Amniotic epithelial cell (primary cell): ENCODE results near the gene VASH1.

Source experiments
- DNase-seq: peaks from one replicate; pipeline ENCODE4 v3.0.0-alpha.2; 2010; ENCODE audit warnings: low read depth

The VASH1 gene

DNA sequence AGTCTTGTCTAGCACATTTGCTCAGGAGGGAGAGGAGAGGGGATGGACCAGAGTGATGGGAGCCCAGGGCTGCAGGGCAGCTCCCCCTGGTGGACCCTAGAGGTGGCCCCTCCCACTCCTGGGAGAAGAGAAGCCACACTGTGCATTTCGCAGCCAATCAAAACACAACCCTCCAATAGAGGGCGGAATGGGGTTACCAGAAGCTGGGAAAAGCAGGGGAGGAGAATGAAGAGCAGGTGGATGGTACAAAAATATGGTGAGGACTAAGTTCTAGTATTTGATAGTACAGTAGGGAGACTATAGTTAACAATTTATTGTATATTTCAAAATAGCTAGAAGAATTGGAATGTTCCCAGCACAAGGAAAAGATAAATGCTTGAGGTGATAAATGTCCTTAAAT lies 23.6 kb downstream of the VASH1 start:
- peak; percentile 77 for DNase-seq

DNA sequence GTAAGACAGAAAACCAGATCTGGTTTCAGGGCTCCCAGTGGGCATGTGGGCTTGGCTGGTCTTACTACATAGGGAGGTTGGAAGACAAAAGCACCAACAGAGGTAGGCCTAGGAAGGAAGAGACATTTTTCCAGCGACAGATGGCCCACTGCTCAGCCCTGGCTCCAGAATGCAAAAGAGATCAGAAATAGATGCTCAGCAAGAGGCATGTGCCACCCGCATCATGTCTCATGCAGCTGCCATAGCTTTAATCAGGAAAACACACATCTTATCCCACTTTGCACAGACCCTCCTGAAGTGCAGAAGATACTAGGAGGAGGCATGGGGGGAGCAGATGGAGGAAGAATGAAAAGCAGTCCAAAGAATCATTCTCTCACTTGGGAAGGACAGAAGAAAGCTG lies 25.3 kb downstream of the VASH1 start:
- DNase-seq = no peak

DNA sequence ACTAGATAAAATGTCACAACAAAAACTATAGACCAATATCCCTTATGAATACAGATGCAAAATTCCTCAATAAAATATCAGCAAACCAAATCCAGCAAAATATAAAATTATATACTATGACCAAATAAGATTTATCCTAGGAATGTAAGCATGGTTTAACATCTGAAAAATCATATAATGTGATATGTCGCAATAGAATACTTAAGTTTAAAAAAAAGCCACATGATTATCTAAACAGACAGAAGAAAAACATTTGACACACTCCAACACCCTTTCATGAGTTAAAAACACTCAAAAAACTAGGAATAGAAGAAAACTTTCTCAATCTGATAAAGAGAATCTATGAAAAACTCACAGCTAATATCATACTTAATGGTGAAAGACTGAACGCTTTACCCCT lies 31.2 kb downstream of the VASH1 start:
- DNase-seq = no peak

DNA sequence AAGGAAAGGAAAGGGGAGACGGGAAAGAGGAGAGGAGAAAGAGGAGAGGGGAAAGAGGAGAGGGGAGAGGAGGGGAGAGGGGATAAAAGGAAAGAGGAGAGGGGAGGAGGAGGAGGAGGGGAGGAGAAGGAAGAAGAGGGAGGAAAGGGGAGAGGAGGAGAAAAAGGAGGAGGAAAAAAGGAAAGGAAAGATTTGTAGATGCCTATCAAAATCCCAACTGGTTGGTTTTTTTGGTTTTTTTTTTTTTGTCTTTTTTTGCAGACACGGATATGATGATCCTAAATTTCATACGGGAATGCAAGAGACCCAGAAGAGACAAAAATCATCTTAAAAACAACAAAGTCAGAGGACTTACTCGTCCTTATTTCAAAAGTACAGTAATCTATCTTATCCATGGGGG lies 32.1 kb downstream of the VASH1 start:
- no peak for DNase-seq

DNA sequence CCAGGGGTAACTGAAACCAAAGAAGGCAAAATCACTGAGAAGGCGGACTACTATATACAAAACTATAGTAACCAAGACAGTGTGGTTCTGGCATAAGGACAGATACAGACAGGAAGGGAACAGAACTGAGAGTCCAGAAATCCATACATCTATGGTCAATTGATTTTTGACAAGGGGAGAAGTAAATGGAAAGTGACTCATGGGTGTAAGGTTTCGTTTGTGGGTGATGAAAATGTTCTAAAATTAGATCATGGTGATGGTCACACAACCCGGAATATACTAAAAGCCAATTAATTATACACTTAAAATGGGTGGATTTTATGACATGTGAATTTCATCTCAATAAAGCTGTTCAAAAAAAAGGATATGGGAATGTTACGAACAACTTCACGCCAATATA lies 32.7 kb downstream of the VASH1 start:
- no peak for DNase-seq

DNA sequence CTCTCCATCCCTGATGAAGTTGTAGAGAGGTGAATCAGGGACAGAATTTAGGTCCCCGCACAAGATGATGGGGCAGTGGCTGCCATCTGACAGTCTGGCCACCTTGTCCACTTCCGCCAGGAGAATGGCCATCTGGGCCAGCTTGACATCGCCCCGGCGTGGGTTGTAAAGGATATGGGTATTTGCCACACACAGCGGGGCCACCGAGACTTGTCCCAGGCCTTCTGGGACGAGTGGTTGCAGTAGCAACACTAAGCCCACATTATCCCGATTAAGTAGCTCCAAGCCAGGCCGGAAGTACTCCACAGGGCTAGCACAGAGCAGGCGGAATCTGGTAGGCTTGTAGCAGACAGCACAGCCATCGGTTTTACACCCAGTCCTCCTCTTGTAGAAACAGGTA lies 45.2 kb downstream of the VASH1 start:
- no peak for DNase-seq

DNA sequence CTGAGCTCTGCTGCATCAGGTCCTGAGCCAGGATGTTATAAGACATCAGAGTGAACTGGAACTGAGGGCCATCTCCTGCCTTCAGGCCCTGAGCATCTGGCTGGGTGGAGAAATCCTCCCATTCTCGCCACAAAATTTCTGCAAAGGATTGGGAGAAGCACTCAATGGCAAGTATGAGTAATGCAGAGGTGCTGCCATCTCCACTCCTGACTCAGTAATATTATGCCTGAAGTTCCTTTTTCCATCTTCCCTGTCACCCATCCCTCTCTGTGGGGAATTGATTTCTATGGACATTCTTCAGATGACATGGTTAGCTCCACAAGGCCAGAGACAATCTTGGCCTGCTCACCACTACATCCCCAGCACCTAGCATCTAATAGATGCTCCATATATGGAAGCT lies 46.7 kb downstream of the VASH1 start:
- no peak for DNase-seq

DNA sequence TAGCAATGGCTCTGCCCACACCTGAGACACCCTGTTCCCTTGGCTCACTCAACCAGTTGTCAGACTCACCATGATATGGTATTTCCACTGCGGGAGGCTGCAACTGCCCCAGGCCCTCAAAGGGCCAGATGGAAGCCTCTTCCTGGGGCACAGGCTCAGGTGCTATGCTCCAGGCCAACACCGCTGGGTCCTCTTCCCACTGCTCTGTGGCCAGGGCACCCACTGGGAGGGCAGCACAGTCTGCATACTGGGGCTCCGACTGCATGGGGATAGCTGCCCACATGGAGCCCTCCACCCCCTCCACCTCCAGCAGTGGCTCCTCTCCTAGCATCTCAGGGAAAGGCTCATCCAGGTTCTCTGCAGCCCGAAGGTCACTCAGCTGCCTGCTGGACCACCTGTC lies 47.7 kb downstream of the VASH1 start:
- no peak for DNase-seq

DNA sequence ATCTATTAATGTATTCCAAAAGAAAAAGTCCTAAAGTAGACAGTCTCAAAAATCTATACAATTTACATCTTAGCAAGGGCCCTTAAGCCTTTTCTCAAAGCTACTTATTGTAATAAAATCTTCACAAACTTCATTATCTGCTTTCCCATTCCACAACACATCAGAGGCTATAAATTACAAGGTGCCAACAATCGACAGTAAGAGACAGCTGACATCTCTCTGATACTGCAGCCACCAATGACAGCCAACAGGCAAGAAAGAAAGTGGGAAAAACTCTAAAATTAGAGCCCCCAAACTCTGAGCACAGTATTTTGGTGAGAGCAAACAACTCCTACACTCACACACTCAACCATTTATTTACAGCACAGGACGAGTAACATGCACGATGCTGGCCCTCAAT lies 49.3 kb downstream of the VASH1 start:
- no peak for DNase-seq

DNA sequence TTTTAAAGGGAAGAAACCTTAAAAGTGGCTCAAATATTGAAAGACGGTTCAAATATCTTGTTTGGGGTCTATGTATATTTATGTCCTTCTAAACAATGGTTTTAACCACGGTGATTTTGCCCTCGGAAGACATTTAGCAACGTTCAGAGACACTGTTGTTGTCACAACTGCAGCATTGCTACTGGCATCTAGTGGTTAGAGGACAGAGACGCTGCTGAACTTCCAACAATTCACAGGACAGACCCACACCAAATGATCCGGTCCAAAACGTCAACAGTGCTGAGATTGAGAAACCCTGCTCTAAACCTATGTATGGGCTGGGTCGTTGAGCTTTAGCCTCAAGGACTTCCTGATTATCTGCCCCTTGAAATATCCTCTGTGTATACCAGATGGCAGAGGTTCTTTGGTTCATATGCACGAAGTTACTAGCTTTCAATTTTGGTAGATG lies 49.7 kb downstream of the VASH1 start:
- peak; percentile 25 for DNase-seq

DNA sequence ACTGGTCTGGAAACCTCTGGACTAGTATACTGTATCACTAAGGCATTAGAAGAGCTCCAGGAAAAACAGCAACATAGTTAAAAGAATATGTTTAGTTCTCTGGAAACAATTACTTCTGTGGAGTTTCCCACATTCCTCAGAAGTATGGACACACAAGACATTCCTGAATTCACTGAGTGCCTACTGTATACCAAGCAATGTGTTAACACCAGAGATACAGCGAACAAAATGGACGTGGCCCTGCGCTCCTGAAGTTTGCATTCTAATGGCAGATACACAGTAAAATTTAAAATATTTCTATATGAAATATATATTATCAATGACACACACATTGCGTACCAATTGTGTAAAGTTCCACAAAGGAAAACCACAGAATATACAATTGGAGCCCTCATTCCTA lies 50.3 kb downstream of the VASH1 start:
- no peak for DNase-seq

DNA sequence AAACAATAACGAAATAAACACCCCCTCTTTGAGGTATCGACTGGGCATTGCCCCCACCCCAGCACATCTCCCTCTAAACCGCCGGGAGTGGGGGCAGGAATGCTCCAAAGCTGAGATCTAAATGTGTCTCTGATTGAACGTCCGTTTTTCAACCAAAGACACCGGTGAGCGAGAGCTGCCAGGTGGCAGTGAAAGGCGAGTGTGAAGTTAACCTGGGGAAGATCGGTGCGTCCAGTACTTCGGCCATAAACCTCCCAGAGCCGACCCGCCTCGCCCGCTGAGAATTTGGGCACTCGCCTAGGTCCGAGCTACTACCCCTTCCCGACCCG lies 50.8 kb downstream of the VASH1 start:
- DNase-seq = no peak

DNA sequence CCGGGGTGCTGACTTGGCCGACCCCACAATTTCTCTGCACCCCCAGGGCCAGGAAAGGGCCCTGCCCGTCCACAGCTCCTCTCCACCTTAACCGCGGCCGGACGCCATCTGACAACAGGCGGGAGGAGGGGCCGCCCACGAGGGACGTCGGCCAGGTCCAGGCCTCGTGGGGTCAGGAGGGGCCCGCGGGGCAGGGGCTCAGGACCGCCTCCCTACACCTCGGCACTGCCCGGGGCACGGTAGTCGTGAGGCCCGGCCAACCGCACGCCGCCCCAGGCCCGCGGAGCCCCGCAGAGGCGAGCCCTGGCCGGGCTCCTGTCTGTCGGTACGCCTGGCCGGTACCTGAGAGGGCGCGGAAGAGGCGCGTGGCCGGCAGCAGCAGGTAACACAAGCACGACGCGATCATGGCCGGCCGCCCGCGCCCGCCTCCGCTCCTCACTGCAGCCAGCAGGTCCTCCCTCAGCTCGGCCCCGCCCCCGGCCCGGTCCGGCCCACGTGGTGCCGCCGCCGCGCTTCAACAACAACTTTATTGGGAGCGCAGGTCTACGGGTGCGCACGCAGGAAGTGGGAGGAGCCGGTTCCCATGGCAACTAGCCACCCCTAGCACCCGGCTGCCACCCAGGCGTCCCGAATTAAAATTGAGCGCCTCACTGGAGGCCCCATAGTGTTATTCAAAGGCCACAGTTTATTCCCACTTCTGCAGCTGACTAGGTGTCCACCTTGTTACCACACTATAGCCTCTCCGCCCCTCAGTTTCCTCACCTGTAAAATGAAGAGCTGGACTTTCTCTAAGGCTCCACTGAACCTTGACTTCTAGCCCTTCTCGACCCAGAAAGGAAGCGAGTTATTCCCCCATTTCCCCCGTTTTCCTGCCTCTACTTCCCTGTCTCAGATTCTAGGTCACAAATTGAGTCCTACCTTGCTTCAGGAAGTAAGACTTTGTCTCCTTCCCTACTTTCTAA lies 51.4 kb downstream of the VASH1 start, which contains the start of gene ANGEL1:
ANGEL1 (minus strand) TSS at position 461 of the 962 bp plus-strand sequence; CDS start at position 406, 55 bp downstream.
- peak; percentile 88 for DNase-seq

DNA sequence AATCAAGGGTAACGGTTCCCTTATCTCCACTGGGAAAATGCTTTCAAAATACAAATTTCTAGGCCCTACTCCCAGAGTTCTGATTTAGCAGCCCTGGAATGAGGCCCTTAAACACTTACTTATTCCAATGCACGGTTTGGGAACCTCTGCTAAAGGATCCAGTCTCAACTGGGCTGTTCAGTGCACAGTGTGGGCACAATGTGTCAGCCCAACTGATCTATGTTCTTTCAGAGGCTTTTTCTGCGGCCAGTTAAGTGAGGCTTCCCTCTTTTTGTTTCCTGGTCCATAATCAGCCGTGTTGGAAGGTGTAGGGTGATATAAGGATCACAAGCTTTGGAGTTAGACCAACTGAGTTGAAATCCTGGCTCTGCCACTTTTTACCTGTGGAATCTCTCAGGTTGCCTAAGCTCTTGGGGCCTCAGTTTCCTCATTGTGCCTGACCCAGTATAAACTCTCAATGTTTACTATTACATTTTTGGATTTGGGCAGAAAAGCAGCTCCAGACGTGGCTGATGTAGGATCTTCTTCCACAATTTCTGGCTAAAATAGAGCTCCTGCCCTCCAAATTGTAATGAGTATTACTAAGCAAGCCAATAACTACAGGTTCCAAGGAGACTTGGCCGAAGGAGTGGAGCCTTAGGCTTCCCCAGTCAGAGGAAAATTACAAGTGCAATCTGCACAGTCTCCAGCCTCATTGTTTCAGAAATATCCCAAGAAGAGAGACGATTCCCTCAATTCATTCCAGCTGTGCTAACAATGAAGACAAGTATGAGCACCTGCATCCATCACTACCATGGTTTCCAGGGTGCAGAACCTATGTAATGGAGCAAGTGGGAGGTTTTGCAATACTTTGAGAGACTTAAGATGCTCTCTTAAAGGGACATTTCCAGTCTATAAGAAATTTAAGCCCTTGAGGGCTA lies 53.7 kb downstream of the VASH1 start:
- no peak for DNase-seq

DNA sequence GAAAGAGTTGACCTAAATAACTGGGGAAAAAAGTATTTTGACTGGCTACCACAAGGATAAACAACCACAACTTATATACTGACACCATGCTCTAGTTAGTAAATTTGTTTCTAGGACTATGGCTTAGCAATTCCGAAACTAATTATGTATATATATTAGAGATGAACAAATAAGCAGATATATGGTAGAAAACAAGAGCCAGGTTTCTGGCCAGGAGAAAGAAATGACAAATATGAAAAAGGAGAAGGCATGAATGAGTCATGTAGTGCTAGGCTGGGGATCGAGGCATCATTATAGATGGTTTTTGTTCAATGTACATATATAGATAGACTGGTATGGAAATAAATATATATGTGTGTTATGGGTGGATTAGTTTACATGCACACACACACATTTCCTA lies 59.4 kb downstream of the VASH1 start:
- no peak for DNase-seq

DNA sequence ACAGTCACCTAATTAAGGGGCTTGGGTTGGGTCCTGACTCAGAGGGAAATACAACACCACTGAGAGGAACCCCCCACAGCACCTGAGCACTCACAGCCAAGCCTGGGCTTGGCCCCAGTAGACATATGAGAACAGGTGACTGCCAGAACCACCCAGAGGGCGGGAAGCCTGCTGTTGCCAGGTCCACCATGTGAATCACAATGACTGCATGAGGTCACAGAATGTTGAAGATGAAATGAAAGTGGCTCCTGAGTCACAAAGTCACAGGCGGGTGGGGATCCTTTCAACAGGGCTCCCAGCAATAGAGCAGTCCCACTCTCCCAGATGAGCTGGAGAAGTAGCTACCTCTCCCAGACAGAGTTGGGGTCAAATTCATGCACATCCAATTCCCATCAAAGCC lies 64.9 kb downstream of the VASH1 start, which contains the start of gene LRRC74A:
LRRC74A (plus strand) TSS at position 287 of the 400 bp plus-strand sequence. CDS start 290 bp downstream, outside the sequence.
- DNase-seq = no peak

DNA sequence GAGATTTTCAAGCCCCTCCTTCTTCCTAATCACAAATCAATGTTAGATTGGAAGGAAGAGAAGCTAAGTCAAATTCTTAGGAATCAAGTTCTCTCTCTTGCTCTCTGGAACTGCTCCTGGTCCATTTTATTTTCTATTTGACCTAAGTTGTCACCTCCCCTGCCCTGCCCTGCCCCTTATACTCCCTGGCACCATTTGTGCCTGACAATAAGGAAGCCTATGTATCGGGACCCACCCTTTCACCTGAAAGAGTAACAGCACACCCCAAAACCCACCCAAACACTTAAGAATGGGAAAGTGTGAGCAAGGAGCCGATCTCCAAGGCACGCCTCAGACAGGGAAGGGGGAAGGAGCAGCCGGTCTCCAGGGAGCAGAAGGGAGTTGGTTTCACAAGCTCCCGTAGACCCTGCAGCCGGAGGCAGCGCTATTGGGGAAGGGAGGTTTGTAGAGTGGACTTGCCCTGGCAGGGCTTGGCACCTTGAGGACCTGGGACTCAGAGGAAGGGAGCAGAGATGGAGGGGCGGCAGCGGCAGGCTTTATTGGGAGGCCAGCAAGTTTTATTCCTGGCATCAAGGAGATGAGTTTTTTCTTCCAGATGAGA lies 66.5 kb downstream of the VASH1 start:
- DNase-seq = no peak

DNA sequence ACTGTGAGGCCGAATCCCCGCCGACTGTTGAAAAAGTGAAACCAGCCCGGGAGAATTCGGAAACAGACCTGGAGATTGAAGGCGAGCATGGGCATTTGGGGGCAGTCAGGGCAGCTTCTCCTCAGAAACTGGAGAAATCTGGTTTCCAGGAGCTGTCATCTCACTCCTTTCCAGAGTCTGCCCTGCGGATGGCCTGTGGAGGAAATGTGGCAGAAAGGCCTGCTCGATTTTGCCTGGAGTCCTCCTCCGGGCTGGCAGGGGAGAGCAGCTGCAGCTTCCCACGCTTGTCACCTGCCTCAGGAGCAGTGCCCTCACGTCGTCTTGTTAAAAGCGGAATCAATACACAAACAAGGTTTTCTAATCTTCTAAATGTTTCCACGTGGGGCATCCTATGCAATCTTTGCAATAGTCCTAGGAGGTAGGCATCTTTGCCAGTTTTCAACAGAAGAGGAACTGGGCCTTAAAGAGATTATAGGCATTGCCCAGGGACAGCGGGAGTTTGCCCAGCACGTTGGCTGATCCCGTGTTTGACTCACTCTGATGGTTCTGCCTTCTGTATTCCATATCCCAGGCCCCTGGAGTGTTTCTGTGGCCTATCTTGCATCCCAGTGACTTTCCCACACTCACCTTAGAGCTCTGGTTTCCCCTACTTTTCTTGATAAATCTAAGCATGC lies 67.2 kb downstream of the VASH1 start:
- no peak for DNase-seq

DNA sequence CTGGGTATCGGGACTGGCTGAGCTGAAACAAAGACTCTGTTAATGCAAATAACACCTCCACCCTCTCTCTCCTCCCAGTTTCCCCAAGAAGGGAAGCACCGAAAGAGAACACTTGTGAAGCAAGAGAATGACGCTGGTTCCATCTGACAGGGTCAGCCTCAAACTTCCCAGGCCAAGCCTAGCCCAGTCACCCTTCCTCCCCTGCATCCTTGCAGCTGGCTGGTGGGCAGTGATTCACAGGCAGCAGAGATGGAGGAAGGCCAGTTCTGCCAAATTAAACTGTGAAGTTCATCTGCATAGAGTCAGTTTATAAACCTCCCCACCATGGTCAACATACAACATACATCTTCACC lies 67.7 kb downstream of the VASH1 start:
- DNase-seq = peak; percentile 27

DNA sequence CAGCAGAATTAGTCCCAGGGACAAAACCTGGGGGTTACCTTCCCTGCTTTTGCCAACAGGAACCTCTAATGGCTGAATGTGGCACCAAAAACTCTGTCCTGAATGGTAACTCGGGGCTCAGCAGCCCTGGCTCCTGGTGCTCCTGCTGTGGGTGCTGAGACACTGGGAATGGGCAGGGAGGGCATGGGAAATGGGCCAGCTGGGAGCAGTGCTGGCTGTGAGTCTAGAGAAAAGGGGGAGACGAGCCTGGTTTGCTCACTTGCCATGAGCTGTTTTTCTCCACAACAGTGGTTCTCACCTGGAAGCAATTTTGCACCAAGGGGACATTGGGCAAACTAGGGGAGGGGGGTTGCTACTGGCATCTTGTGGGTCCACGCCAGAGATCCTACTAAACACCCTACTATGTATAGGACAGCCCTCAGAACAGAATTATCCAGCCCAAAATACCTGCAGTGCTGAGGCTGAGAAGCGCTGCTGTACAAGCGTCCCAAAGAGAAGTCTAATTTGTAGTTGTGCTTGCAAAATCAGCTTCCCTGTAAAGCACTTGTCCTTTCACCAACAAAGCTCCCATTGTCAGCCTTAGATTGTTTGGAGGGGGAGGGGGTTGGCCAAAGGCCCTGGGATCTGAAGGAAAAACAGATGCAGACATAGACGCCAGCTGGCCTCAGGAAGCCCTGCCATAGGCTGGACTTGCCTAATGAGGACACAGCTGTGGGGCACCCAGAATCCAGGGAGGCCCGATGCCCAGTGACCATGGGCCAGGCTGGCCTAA lies 68.6 kb downstream of the VASH1 start:
- DNase-seq = no peak

DNA sequence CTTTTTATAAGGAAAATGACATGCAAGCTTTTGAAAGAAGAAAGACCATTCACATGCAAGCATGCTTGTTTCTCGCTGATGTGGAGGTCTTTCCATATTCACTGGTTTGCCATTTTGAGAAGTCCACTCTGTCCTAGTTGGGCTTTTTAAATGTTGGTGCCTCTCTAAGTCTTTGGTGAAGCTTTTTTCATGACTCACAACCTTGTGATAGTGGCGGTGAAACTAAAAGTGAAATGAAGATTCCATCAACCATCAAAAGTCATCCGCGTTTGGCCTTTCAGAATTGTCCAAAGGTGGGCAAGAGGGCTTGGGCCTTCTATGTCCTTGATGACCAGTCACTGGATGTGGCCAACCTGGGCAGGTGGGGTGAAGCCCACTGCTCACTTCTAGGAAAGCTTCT lies 69.3 kb downstream of the VASH1 start:
- no peak for DNase-seq
